Measurements from ENCODE around the gene SIKE1. TPM values are rescaled to one million over a fixed set of nuclear protein-coding genes. Genes with fewer than 3 reads are reported as not detected.

Gene SIKE1
- total RNA-seq, 1 experiment from 2014 or later = 26.7 TPM

DNA sequence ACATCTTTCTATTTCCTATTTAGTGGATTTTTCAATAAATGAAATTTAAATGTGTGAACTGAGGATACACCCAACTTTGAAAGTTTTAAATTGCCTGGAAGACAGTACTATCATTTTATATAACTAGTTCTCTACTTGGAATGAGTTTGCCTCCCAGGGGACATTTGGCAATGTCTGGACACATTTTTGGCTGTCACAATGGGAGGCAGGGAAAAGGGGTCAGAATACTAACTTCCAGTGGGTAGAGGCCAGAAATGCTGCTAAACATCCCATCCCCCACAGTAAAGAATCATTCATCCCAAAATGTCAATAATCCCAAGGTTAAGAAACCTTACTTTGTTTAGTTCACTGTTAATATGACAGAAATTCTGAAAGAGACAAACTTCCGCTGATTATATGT lies 50.7 kb downstream of the SIKE1 start:
- intact Hi-C loops (cut with micrococcal nuclease; ENCODE audit: unreplicated experiment) = no loop called here
- no TSS peak for BruUV-seq (replicated peaks)
- no peak for DNase-seq
- peaks cover 18% of the 10 kb centered on the region for H3K4me1 Mint-ChIP-seq (ENCODE audit: low read depth, unreplicated experiment)
- no peaks in the 10 kb centered on the region for H3K27me3 Mint-ChIP-seq (ENCODE audit: unreplicated experiment)
- H3K9me3 Mint-ChIP-seq (ENCODE audit: low read depth, unreplicated experiment) = no peaks in the 10 kb centered on the region
- peaks cover 70% of the 10 kb centered on the region for H3K36me3 Mint-ChIP-seq (ENCODE audit: insufficient read depth, unreplicated experiment)
- H3K4me3 Mint-ChIP-seq (ENCODE audit: low read depth, unreplicated experiment) = no peak overlapping the region
- TF ChIP-seq, protein P1, sequence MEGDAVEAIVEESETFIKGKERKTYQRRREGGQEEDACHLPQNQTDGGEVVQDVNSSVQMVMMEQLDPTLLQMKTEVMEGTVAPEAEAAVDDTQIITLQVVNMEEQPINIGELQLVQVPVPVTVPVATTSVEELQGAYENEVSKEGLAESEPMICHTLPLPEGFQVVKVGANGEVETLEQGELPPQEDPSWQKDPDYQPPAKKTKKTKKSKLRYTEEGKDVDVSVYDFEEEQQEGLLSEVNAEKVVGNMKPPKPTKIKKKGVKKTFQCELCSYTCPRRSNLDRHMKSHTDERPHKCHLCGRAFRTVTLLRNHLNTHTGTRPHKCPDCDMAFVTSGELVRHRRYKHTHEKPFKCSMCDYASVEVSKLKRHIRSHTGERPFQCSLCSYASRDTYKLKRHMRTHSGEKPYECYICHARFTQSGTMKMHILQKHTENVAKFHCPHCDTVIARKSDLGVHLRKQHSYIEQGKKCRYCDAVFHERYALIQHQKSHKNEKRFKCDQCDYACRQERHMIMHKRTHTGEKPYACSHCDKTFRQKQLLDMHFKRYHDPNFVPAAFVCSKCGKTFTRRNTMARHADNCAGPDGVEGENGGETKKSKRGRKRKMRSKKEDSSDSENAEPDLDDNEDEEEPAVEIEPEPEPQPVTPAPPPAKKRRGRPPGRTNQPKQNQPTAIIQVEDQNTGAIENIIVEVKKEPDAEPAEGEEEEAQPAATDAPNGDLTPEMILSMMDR (IDR thresholded peaks at IDR 0.05; ENCODE audit: unreplicated experiment) = no peak
- CTCF ChIA-PET = no interaction called here
- H3K27ac Mint-ChIP-seq (ENCODE audit: unreplicated experiment) = peak overlapping the region; percentile 30

DNA sequence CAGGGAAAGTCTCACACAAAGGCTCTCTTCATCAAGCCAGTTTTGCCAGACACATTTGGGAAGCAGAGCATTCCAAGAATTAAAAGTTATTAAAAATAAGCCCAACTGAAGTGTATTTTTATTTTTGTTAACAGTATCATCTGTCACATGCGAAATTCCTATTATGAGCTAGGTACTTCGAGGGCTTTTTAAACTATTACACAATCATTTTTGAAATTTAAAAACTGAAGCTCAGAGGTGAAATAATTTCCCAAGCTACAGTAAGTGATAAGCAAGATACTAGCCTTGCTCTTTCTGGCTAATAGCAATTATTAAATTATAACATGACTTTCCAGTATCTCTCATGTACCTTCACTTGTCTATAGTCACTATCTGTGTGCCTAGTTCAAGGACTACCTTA lies 51.9 kb downstream of the SIKE1 start:
- no peak overlapping the region for H3K4me3 Mint-ChIP-seq (ENCODE audit: low read depth, unreplicated experiment)
- no TSS peak for BruUV-seq (replicated peaks)
- TF ChIP-seq, protein P1 (IDR thresholded peaks at IDR 0.05; ENCODE audit: unreplicated experiment) = no peak
- peaks cover 18% of the 10 kb centered on the region for H3K4me1 Mint-ChIP-seq (ENCODE audit: low read depth, unreplicated experiment)
- no peaks in the 10 kb centered on the region for H3K27me3 Mint-ChIP-seq (ENCODE audit: unreplicated experiment)
- H3K36me3 Mint-ChIP-seq (ENCODE audit: insufficient read depth, unreplicated experiment) = peaks cover 76% of the 10 kb centered on the region
- H3K9me3 Mint-ChIP-seq (ENCODE audit: low read depth, unreplicated experiment) = no peaks in the 10 kb centered on the region
- peak overlapping the region; percentile 30 for H3K27ac Mint-ChIP-seq (ENCODE audit: unreplicated experiment)
- intact Hi-C loops (cut with micrococcal nuclease; ENCODE audit: unreplicated experiment) = no loop called here
- CTCF ChIA-PET = no interaction called here
- DNase-seq = no peak

DNA sequence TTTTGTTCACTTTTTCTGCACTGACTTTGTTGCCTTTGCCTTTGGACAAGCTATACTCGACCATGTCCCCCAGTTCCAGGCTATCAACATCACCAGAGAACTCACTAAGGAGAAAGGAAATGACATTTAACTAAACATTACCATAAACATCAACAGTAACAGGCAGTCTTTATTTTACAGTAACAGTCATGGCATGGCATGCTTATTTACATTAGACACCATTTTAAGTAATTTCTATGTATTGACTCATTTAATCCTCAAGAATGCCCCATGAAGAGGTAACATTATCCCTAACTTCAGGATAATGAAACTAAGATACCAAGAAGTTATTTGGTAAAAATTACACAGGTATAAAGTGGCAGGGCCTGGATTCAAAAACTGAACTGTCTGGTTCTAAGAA lies 55.3 kb downstream of the SIKE1 start:
- Mint-ChIP-seq H3K4me3 (ENCODE audit: low read depth, unreplicated experiment) (no peak overlapping the region), H3K4me1 (ENCODE audit: low read depth, unreplicated experiment) (peaks cover 18% of the 10 kb centered on the region), H3K27me3 (ENCODE audit: unreplicated experiment) (no peaks in the 10 kb centered on the region), H3K36me3 (ENCODE audit: insufficient read depth, unreplicated experiment) (peaks cover 67% of the 10 kb centered on the region), H3K9me3 (ENCODE audit: low read depth, unreplicated experiment) (no peaks in the 10 kb centered on the region), H3K27ac (ENCODE audit: unreplicated experiment) (no peak overlapping the region)
- BruUV-seq (replicated peaks) = no TSS peak
- intact Hi-C loops (cut with micrococcal nuclease; ENCODE audit: unreplicated experiment) = no loop called here
- CTCF ChIA-PET = no interaction called here
- TF ChIP-seq, protein P1 (IDR thresholded peaks at IDR 0.05; ENCODE audit: unreplicated experiment) = no peak
- no peak for DNase-seq

DNA sequence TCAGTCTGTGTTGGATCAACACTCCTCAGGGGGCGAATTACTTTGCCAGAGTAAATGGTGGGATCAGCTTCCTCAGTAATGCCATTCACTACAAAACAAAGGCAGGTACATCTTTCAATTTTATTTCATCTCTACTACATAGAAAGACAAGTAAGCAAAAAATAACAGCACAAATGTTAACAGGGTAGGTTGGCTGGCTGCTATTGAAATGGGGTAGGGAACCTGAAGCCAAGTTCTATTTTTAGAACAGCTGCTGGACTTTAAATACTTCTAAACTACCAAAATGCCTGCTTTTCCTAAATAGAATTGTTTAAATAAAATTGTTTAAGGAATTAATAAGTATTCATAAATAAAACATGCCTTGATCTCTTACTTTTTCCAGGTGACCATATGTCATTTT lies 56.6 kb downstream of the SIKE1 start:
- TF ChIP-seq, protein P1 (IDR thresholded peaks at IDR 0.05; ENCODE audit: unreplicated experiment) = no peak
- no peak for DNase-seq
- Mint-ChIP-seq H3K27me3 (ENCODE audit: unreplicated experiment) (no peaks in the 10 kb centered on the region), H3K36me3 (ENCODE audit: insufficient read depth, unreplicated experiment) (peaks cover 60% of the 10 kb centered on the region), H3K27ac (ENCODE audit: unreplicated experiment) (no peak overlapping the region), H3K4me1 (ENCODE audit: low read depth, unreplicated experiment) (peaks cover 15% of the 10 kb centered on the region), H3K9me3 (ENCODE audit: low read depth, unreplicated experiment) (no peaks in the 10 kb centered on the region), H3K4me3 (ENCODE audit: low read depth, unreplicated experiment) (no peak overlapping the region)
- BruUV-seq (replicated peaks) = no TSS peak
- intact Hi-C loops (cut with micrococcal nuclease; ENCODE audit: unreplicated experiment) = no loop called here
- CTCF ChIA-PET = no interaction called here
